RWPE2 (cell line): ENCODE measurements around the gene FOXN3.

Source experiments
- ATAC-seq: fragments of 200-7000 bp; cut with Tn5 transposase; 3 replicates; pipeline ENCODE4 v1.9.1; 2021; ENCODE audit warnings: low read depth
- DNase-seq: peaks from one replicate; pipeline ENCODE4 v3.0.0-alpha.2; 2020; ENCODE audit warnings: low spot score
- H3K27ac ChIP-seq: fragments of 450-650 bp; 2 replicates; pipeline ENCODE4 v1.5.1; 2017; ENCODE audit warnings: mild to moderate bottlenecking; ENCODE audit not compliant: poor library complexity, severe bottlenecking
- H3K27me3 ChIP-seq: fragments of 250-450 bp; sonication (Bioruptor Pico); 2 replicates; pipeline ENCODE4 v1.5.1; 2021; ENCODE audit warnings: mild to moderate bottlenecking, moderate library complexity; ENCODE audit not compliant: insufficient read depth, poor library complexity, severe bottlenecking
- H3K36me3 ChIP-seq: fragments of 250-450 bp; sonication (Bioruptor Pico); 2 replicates; pipeline ENCODE4 v1.5.1; 2020; ENCODE audit warnings: low read depth, mild to moderate bottlenecking, moderate library complexity
- H3K4me1 ChIP-seq: fragments of 250-450 bp; sonication (Bioruptor Pico); 2 replicates; pipeline ENCODE4 v1.5.1; 2021; ENCODE audit warnings: mild to moderate bottlenecking, moderate library complexity; ENCODE audit not compliant: insufficient read depth, poor library complexity, severe bottlenecking
- H3K4me3 ChIP-seq: fragments of 250-450 bp; sonication (Bioruptor Pico); 2 replicates; pipeline ENCODE4 v1.5.1; 2021; ENCODE audit warnings: mild to moderate bottlenecking, moderate library complexity; ENCODE audit not compliant: severe bottlenecking
- H3K9me3 ChIP-seq: fragments of 250-450 bp; sonication (Bioruptor Pico); 2 replicates; pipeline ENCODE4 v1.5.1; 2021; ENCODE audit warnings: mild to moderate bottlenecking, moderate library complexity; ENCODE audit not compliant: severe bottlenecking
- TF ChIP-seq, protein P1 (sequence below): fragments of 450-650 bp; IDR thresholded peaks from one replicate; pipeline ENCODE4 v1.5.1; 2017; ENCODE audit warnings: mild to moderate bottlenecking, moderate library complexity; ENCODE audit not compliant: poor library complexity, severe bottlenecking

The FOXN3 gene

GRCh38 chr14:89399157-89399556 lies 17.9 kb downstream of the FOXN3 start:
- TF ChIP-seq, protein P1, sequence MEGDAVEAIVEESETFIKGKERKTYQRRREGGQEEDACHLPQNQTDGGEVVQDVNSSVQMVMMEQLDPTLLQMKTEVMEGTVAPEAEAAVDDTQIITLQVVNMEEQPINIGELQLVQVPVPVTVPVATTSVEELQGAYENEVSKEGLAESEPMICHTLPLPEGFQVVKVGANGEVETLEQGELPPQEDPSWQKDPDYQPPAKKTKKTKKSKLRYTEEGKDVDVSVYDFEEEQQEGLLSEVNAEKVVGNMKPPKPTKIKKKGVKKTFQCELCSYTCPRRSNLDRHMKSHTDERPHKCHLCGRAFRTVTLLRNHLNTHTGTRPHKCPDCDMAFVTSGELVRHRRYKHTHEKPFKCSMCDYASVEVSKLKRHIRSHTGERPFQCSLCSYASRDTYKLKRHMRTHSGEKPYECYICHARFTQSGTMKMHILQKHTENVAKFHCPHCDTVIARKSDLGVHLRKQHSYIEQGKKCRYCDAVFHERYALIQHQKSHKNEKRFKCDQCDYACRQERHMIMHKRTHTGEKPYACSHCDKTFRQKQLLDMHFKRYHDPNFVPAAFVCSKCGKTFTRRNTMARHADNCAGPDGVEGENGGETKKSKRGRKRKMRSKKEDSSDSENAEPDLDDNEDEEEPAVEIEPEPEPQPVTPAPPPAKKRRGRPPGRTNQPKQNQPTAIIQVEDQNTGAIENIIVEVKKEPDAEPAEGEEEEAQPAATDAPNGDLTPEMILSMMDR: no peak
- Histone ChIP-seq H3K27ac (no peak overlapping the region), H3K27me3 (no peaks in the 10 kb centered on the region), H3K4me3 (no peak overlapping the region), H3K36me3 (no peaks in the 10 kb centered on the region), H3K4me1 (no peaks in the 10 kb centered on the region), H3K9me3 (no peaks in the 10 kb centered on the region)
- no peak for DNase-seq
- ATAC-seq: no peak

GRCh38 chr14:89397569-89398230 lies 19.3 kb downstream of the FOXN3 start:
- Histone ChIP-seq H3K27ac (no peak overlapping the region), H3K4me3 (no peak overlapping the region), H3K4me1 (no peaks in the 10 kb centered on the region), H3K9me3 (no peaks in the 10 kb centered on the region), H3K27me3 (no peaks in the 10 kb centered on the region), H3K36me3 (no peaks in the 10 kb centered on the region)
- TF ChIP-seq, protein P1: no peak
- ATAC-seq (no peak), DNase-seq (no peak)

DNA sequence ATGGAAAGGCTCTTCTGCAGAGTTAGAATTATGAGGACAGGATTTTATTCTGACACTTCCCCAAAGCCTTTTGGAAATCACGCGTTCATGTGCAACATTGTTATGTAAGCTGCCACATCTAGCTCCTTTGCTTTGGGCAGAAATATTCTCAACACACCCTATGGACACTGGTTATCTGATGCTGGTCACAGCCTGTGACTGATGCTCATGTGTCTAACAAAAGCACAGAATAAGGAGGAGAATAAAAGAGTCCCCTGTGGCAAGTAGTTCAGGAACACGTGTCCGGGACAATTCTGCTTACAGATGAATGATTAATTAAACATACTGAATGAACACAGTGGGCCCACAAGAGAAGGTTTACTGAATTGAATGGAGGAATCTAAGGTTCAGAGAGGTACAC lies 22.1 kb downstream of the FOXN3 start:
- Histone ChIP-seq H3K36me3 (no peaks in the 10 kb centered on the region), H3K4me3 (no peak overlapping the region), H3K9me3 (no peaks in the 10 kb centered on the region), H3K27me3 (no peaks in the 10 kb centered on the region), H3K27ac (no peak overlapping the region), H3K4me1 (no peaks in the 10 kb centered on the region)
- ATAC-seq (no peak), DNase-seq (no peak)
- TF ChIP-seq, protein P1: no peak

GRCh38 chr14:89393222-89393745 lies 23.7 kb downstream of the FOXN3 start:
- H3K36me3 ChIP-seq: no peaks in the 10 kb centered on the region
- DNase-seq: no peak
- no peak overlapping the region for H3K27ac ChIP-seq
- H3K4me1 ChIP-seq: no peaks in the 10 kb centered on the region
- H3K4me3 ChIP-seq: no peak overlapping the region
- H3K27me3 ChIP-seq: no peaks in the 10 kb centered on the region
- ATAC-seq: no peak
- TF ChIP-seq, protein P1: no peak
- H3K9me3 ChIP-seq: no peaks in the 10 kb centered on the region

- Histone ChIP-seq H3K36me3 (no peaks in the 10 kb centered on the region), H3K27me3 (no peaks in the 10 kb centered on the region), H3K27ac (no peak overlapping the region), H3K4me1 (no peaks in the 10 kb centered on the region), H3K4me3 (no peak overlapping the region), H3K9me3 (no peaks in the 10 kb centered on the region)
- ATAC-seq (no peak), DNase-seq (no peak)
- TF ChIP-seq, protein P1: no peak
Measured at GRCh38 chr14:89392181-89392580, 24.9 kb downstream of the FOXN3 start.
